ENCODE results near the gene CTIF. TPM values are rescaled to one million over a fixed set of nuclear protein-coding genes. Genes with fewer than 3 reads are reported as not detected.

Gene CTIF
- total RNA-seq, 4 donors from 2014 or later: 16.6 to 116 (median 34.5) TPM

- DNase-seq: no peak
- H3K27ac ChIP-seq: no peak overlapping the region
- TF ChIP-seq POLR2A (IDR thresholded peaks at IDR 0.05) (no peak), CTCF (IDR thresholded peaks at IDR 0.05) (no peak)
Observed at GRCh38 chr18:48592540-48593171, 53.8 kb downstream of the CTIF start.

GRCh38 chr18:48594471-48595094, 55.8 kb downstream of the CTIF start:
- no peak for TF ChIP-seq POLR2A (IDR thresholded peaks at IDR 0.05)
- TF ChIP-seq CTCF (IDR thresholded peaks at IDR 0.05): no peak
- Histone ChIP-seq H3K9me3 (no peaks in the 10 kb centered on the region), H3K27me3 (no peaks in the 10 kb centered on the region), H3K36me3 (no peaks in the 10 kb centered on the region), H3K27ac (no peak overlapping the region), H3K4me3 (no peak overlapping the region), H3K4me1 (no peaks in the 10 kb centered on the region)
- no peak for DNase-seq

More at GRCh38 chr18:48592540-48593171, 53.8 kb downstream of the CTIF start:
- no peaks in the 10 kb centered on the region for H3K36me3 ChIP-seq
- no peaks in the 10 kb centered on the region for H3K4me1 ChIP-seq
- H3K9me3 ChIP-seq: no peaks in the 10 kb centered on the region
- no peak overlapping the region for H3K4me3 ChIP-seq
- H3K27me3 ChIP-seq: no peaks in the 10 kb centered on the region

- no peak overlapping the region for H3K27ac ChIP-seq
Observed at GRCh38 chr18:48595703-48596218, 56.9 kb downstream of the CTIF start.

GRCh38 chr18:48597110-48597509, 58.3 kb downstream of the CTIF start:
- Histone ChIP-seq H3K4me3 (no peak overlapping the region), H3K9me3 (no peaks in the 10 kb centered on the region), H3K36me3 (no peaks in the 10 kb centered on the region), H3K27me3 (no peaks in the 10 kb centered on the region), H3K4me1 (no peaks in the 10 kb centered on the region), H3K27ac (no peak overlapping the region)
- no peak for DNase-seq
- no peak for TF ChIP-seq CTCF (IDR thresholded peaks at IDR 0.05)
- no peak for TF ChIP-seq POLR2A (IDR thresholded peaks at IDR 0.05)

More at GRCh38 chr18:48595703-48596218, 56.9 kb downstream of the CTIF start:
- H3K4me1 ChIP-seq: no peaks in the 10 kb centered on the region
- TF ChIP-seq POLR2A (IDR thresholded peaks at IDR 0.05) (no peak), CTCF (IDR thresholded peaks at IDR 0.05) (no peak)
- H3K9me3 ChIP-seq: no peaks in the 10 kb centered on the region
- no peak overlapping the region for H3K4me3 ChIP-seq
- no peak for DNase-seq
- H3K36me3 ChIP-seq: no peaks in the 10 kb centered on the region
- no peaks in the 10 kb centered on the region for H3K27me3 ChIP-seq

- Histone ChIP-seq H3K9me3 (no peaks in the 10 kb centered on the region), H3K27me3 (no peaks in the 10 kb centered on the region), H3K4me1 (no peaks in the 10 kb centered on the region), H3K4me3 (no peak overlapping the region), H3K36me3 (no peaks in the 10 kb centered on the region), H3K27ac (no peak overlapping the region)
- TF ChIP-seq POLR2A (IDR thresholded peaks at IDR 0.05) (no peak), CTCF (IDR thresholded peaks at IDR 0.05) (no peak)
- no peak for DNase-seq
Observed at GRCh38 chr18:48597671-48598070, 58.8 kb downstream of the CTIF start.
